Measurements from ENCODE around the gene MACC1. TPM values are rescaled to one million over a fixed set of nuclear protein-coding genes. Genes with fewer than 3 reads are reported as not detected.

MACC1 gene, protein sequence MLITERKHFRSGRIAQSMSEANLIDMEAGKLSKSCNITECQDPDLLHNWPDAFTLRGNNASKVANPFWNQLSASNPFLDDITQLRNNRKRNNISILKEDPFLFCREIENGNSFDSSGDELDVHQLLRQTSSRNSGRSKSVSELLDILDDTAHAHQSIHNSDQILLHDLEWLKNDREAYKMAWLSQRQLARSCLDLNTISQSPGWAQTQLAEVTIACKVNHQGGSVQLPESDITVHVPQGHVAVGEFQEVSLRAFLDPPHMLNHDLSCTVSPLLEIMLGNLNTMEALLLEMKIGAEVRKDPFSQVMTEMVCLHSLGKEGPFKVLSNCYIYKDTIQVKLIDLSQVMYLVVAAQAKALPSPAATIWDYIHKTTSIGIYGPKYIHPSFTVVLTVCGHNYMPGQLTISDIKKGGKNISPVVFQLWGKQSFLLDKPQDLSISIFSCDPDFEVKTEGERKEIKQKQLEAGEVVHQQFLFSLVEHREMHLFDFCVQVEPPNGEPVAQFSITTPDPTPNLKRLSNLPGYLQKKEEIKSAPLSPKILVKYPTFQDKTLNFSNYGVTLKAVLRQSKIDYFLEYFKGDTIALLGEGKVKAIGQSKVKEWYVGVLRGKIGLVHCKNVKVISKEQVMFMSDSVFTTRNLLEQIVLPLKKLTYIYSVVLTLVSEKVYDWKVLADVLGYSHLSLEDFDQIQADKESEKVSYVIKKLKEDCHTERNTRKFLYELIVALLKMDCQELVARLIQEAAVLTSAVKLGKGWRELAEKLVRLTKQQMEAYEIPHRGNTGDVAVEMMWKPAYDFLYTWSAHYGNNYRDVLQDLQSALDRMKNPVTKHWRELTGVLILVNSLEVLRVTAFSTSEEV
- total RNA-seq: not detected in 2 replicates
- polyA plus RNA-seq: not detected in 2 replicates
- not detected in 2 replicates for polyA plus RNA-seq (2011; cell fraction: cytosol; rRNA removed)
- 0.01 TPM in 2 replicates for polyA plus RNA-seq (2011; cell fraction: nucleus; rRNA removed)
- not detected in 2 replicates for polyA plus RNA-seq (2012)
- polyA minus RNA-seq: 0.06 TPM in 1 of 2 replicates, not detected in the other
- polyA minus RNA-seq (2011; cell fraction: cytosol; rRNA and poly(A)+ RNA removed): 0.72 TPM
- 0.10 TPM in 2 replicates for polyA minus RNA-seq (2011; cell fraction: nucleus; rRNA and poly(A)+ RNA removed)
- Bru-seq, nascent RNA: percentile 11 among the genes with signal in this experiment
- percentile 19 among the genes with signal in this experiment for BruChase-seq, experiment 1, labeled RNA remaining after a 6-hour chase
- BruChase-seq, experiment 2, labeled RNA remaining after a 2-hour chase: percentile 19 among the genes with signal in this experiment
- long read RNA-seq: 0 reads

GRCh38 chr7:20217193-20217948 is at the start of gene MACC1:
TSS of gene MACC1 (minus strand) at chr7:20217384. CDS start at chr7:20161862, 55,522 bp downstream.
- Histone ChIP-seq H4K20me1 (replicated peaks; ENCODE audit: control insufficient read depth, extremely low read depth, insufficient read depth, low read length) (no peaks in the 10 kb centered on the region), H3K9ac (replicated peaks; ENCODE audit: extremely low read depth, insufficient read depth, low read length) (no peak within 1 kb of the TSS), H3K4me1 (ENCODE audit: control insufficient read depth, extremely low read depth, insufficient read depth, low read length) (peaks cover 21% of the 10 kb centered on the region), H3K79me2 (ENCODE audit: control insufficient read depth, insufficient read depth, low read length) (no peaks in the 10 kb centered on the region), H2AFZ (ENCODE audit: low read depth, low read length) (no peak within 1 kb of the TSS), H3K9me1 (replicated peaks; ENCODE audit: control insufficient read depth, extremely low read depth, insufficient read depth, low read length) (no peaks in the 10 kb centered on the region), H3K36me3 (ENCODE audit: control insufficient read depth in 2 of 2, extremely low read depth in 1 of 2, insufficient read depth in 2 of 2, low read length in 2 of 2) (no peaks in the 10 kb centered on the region), H3K27me3 (ENCODE audit: control insufficient read depth in 2 of 2, insufficient read depth in 2 of 2, low read length in 2 of 2) (no peaks in the 10 kb centered on the region), H3K9me3 (replicated peaks; ENCODE audit: control insufficient read depth, insufficient read depth, low read length) (no peaks in the 10 kb centered on the region), H3K4me3 (replicated peaks in 1 of 3; ENCODE audit: insufficient read depth in 1 of 3, low read depth in 1 of 3, low read length in 3 of 3) (no peak within 1 kb of the TSS), H3K4me2 (ENCODE audit: insufficient read depth, low read length) (no peak within 1 kb of the TSS), H3K27ac (ENCODE audit: insufficient read depth, low read depth, low read length) (no peak within 1 kb of the TSS)
- dilution Hi-C loops (cut with MboI; ENCODE audit: extremely low pct_ligation_motif_present, low sequenced_read_pairs) (loop anchor here (25.0 kb wide), 1 partner anchor 95 kb away; no protein-coding TSS in a partner anchor), intact Hi-C loops (cut with micrococcal nuclease) (loop anchor here (10.0 kb wide), 1 partner anchor 297 kb away; no protein-coding TSS in a partner anchor)
- ChIA-PET POLR2A (no interaction called here), CTCF (interaction anchor here (1.0 kb wide), 1 partner anchor 15 kb away, joined by 3 read pairs; no protein-coding TSS in a partner anchor)
- DNase-seq (ENCODE audit: low read depth, low spot score) (no peak), FAIRE-seq (no peak)
- TF ChIP-seq EZH2 (IDR thresholded peaks at IDR 0.05; ENCODE audit: borderline replicate concordance, low read depth, low read length, severe bottlenecking) (no peak), MYC (IDR thresholded peaks at IDR 0.05; ENCODE audit: low read depth, low read length) (no peak), GATA2 (IDR thresholded peaks at IDR 0.05; ENCODE audit: insufficient read depth, insufficient read length, low read depth, low read length) (no peak), MAX (IDR thresholded peaks at IDR 0.05; ENCODE audit: insufficient read depth, insufficient read length) (no peak), FOS (IDR thresholded peaks at IDR 0.05; ENCODE audit: borderline replicate concordance, insufficient read depth, low read length) (no peak), JUN (IDR thresholded peaks at IDR 0.05; ENCODE audit: borderline replicate concordance, insufficient read depth, insufficient read length, low read depth) (no peak)
- TF ChIP-seq, protein P1, sequence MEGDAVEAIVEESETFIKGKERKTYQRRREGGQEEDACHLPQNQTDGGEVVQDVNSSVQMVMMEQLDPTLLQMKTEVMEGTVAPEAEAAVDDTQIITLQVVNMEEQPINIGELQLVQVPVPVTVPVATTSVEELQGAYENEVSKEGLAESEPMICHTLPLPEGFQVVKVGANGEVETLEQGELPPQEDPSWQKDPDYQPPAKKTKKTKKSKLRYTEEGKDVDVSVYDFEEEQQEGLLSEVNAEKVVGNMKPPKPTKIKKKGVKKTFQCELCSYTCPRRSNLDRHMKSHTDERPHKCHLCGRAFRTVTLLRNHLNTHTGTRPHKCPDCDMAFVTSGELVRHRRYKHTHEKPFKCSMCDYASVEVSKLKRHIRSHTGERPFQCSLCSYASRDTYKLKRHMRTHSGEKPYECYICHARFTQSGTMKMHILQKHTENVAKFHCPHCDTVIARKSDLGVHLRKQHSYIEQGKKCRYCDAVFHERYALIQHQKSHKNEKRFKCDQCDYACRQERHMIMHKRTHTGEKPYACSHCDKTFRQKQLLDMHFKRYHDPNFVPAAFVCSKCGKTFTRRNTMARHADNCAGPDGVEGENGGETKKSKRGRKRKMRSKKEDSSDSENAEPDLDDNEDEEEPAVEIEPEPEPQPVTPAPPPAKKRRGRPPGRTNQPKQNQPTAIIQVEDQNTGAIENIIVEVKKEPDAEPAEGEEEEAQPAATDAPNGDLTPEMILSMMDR (IDR thresholded peaks at IDR 0.05; ENCODE audit: extremely low read depth in 1 of 2, insufficient read depth in 1 of 2, low read depth in 1 of 2, low read length in 2 of 2): no peak
- no TSS peak for BruUV-seq (replicated peaks)
